GM12864 (cell line): Measurements from ENCODE around the gene KCNMA1.
A peak's percentile ranks its signal among the peaks of the same experiment; 100 is the strongest.

ENCODE experiments used
- DNase-seq: peaks from one replicate; pipeline ENCODE4 v3.0.0-alpha.2; 2011; ENCODE audit warnings: low read depth
- H3K4me3 ChIP-seq: 2 replicates; pipeline ENCODE4 v1.5.1; 2011; ENCODE audit warnings: mild to moderate bottlenecking, low read depth, low read length, control low read depth
- TF ChIP-seq, protein P1 (sequence below): IDR thresholded peaks from 2 replicates; pipeline ENCODE4 v1.5.1; 2011; ENCODE audit warnings: low read depth, mild to moderate bottlenecking, moderate library complexity, low read length, control low read depth, inconsistent platforms; ENCODE audit errors: missing control alignments

KCNMA1 gene

DNA sequence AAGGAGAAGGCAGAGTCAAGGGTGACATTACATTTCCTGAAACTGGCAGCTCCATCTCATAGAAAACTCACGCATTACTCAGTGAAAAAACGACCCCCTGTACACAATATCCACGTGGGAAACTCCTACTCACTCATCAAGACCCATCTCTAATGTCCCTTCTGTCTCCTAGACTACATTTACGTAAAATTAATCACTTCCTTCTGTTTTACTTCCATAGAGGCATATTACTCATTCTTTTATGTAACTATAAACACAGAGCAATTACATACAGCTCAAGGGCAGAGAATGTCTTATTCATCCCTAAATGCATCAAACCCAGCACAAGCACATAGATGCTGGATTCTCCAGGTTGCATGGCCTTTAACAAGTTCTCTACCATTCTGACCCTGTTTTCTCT lies 281.8 kb downstream of the KCNMA1 start:
- TF ChIP-seq, protein P1, sequence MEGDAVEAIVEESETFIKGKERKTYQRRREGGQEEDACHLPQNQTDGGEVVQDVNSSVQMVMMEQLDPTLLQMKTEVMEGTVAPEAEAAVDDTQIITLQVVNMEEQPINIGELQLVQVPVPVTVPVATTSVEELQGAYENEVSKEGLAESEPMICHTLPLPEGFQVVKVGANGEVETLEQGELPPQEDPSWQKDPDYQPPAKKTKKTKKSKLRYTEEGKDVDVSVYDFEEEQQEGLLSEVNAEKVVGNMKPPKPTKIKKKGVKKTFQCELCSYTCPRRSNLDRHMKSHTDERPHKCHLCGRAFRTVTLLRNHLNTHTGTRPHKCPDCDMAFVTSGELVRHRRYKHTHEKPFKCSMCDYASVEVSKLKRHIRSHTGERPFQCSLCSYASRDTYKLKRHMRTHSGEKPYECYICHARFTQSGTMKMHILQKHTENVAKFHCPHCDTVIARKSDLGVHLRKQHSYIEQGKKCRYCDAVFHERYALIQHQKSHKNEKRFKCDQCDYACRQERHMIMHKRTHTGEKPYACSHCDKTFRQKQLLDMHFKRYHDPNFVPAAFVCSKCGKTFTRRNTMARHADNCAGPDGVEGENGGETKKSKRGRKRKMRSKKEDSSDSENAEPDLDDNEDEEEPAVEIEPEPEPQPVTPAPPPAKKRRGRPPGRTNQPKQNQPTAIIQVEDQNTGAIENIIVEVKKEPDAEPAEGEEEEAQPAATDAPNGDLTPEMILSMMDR: no peak
- DNase-seq: no peak
- no peak overlapping the region for H3K4me3 ChIP-seq

DNA sequence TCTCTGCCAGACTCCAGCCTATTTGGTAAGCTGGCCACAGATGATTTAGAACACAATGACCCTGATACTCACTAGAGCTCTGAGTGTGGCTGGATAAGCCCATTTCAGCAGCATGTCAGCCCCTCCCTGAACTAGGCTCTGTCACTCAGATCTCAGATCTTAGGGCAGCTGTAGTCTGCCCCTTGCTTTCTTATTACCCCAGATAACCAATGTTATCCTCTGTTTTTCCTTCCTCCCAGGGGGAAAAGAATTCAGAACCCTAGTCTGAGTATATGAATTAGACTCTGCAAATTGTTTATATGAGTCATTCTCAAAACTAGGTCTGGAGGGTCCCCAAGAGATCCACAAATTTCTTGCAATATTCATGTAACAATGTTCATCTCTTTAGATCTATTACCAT lies 286.2 kb downstream of the KCNMA1 start:
- TF ChIP-seq, protein P1: no peak
- DNase-seq: no peak
- no peak overlapping the region for H3K4me3 ChIP-seq

DNA sequence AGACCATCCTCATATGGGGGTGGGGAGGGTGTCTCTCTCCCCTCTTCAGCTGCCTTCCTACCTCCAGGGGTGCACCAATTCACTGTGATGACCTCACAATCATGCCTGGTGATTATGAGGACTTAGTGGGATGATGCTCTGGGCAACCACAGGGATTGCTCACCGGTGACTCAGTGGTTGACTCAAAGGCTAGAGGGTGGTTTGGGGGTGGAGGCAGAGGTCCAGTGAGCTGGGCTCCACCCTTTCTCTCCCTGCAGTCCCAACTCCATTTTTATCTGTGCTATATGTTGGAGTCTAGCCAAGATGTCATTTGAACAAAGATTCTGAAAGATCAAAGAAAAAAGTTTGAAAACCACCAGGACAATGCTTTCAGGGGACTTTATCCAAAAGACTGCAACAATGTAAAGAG lies 286.9 kb downstream of the KCNMA1 start:
- DNase-seq: peak; percentile 3
- H3K4me3 ChIP-seq: no peak overlapping the region
- TF ChIP-seq, protein P1: no peak

DNA sequence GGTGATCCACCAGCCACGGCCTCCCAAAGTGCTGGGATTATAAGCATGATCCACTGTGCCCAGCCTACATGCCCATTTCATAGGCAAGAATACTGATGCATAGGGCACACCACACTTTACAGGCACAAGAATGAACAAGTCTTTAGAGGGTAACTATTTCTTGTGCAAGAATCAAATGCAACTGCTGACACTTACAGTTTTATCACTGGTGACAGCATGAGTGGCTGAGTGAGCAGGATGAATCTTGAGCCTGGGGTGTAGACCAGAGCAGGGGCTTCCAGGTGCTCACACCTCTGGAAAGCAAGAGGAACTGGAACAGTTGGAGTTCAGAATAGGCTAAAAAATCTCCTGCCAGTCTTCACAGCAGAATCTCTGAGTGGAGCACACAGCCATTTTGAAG lies 287.5 kb downstream of the KCNMA1 start:
- no peak for DNase-seq
- TF ChIP-seq, protein P1: no peak
- no peak overlapping the region for H3K4me3 ChIP-seq

DNA sequence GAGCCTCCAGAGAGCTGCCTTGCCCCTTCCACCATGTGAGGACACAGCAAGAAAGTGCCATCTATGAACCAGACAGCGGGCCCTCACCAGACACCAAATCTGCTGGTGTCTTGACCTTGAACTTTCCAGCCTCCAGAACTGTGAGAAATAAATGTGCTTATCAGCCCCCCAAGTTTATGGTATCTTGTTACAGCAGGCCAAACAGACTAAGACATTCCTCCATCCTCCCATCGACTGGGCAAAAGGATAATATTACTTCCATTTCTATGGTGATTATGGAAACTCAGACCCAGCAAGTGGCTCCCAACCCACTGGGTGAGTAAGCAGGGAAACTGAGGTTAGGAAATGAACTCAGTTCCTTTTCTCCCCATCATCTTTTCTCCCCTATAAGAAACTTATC lies 288.4 kb downstream of the KCNMA1 start:
- TF ChIP-seq, protein P1: no peak
- no peak overlapping the region for H3K4me3 ChIP-seq
- no peak for DNase-seq

DNA sequence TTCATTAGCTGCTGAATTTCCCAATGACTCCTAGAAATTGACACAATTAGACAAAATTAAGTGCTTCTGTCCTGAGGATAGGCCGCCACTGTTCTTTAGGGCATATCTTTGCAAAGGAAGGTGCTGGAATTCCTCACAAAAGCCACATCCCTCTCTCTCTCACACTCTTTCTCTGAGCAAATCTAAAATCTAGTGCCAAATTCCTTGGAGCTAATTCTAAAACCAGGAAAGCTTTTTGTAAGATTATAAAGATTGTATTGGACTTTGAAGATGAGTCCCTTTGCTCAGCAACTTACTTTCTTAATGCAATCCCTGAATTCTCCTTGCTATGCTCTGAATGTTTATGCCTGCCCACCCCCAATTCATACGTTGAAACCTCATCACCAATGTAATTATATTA lies 288.9 kb downstream of the KCNMA1 start:
- no peak for DNase-seq
- H3K4me3 ChIP-seq: no peak overlapping the region
- TF ChIP-seq, protein P1: no peak

DNA sequence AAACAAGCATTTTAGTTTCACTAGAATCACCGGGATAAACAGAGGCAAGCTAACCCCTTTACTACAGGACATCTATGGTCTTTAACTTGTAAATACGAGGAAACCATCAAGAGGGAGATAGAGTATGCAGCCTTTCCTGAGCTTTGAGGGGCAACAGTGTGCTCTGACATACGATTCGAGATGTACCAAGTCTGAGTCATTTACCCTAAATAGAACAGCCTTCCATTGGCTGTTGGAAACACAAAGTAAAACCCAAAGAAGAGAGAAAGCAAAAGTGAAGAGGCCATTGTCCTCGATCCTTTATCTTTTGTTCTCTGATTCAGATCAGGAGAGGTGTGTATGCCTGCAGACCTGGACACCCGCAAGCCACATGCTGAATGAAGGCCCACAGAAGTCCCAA lies 289.5 kb downstream of the KCNMA1 start:
- DNase-seq: no peak
- H3K4me3 ChIP-seq: no peak overlapping the region

More for the DNA sequence above, 289.5 kb downstream of the KCNMA1 start:
- TF ChIP-seq, protein P1: no peak
